Panc1 (cell line): ENCODE results near the gene CNN2.

ENCODE experiments used
- CTCF ChIP-seq: fragments of 450-650 bp; IDR thresholded peaks from 2 replicates; pipeline ENCODE4 v1.5.1; 2017; ENCODE audit warnings: mild to moderate bottlenecking
- POLR2AphosphoS5 ChIP-seq: IDR thresholded peaks from 2 replicates; pipeline ENCODE4 v1.6.1; 2012; ENCODE audit warnings: mild to moderate bottlenecking, low read depth, low read length, moderate library complexity
- REST ChIP-seq, 2 experiments: IDR thresholded peaks; 2 replicates each; pipeline ENCODE4 v1.6.1; 2011 to 2012; ENCODE audit warnings: low read depth in 2 of 2, control low read depth in 1 of 2, low read length in 1 of 2, mild to moderate bottlenecking in 1 of 2, moderate library complexity in 1 of 2; ENCODE audit not compliant: insufficient read depth in 1 of 2
- SIN3A ChIP-seq: IDR thresholded peaks from 2 replicates; pipeline ENCODE4 v1.6.1; 2012; ENCODE audit warnings: low read depth, mild to moderate bottlenecking, low read length, moderate library complexity, borderline replicate concordance; ENCODE audit not compliant: insufficient read depth
- TCF7L2 ChIP-seq: IDR thresholded peaks from 2 replicates; pipeline ENCODE4 v1.6.1; 2011; ENCODE audit warnings: mild to moderate bottlenecking, low read depth, low read length, inconsistent platforms

DNA sequence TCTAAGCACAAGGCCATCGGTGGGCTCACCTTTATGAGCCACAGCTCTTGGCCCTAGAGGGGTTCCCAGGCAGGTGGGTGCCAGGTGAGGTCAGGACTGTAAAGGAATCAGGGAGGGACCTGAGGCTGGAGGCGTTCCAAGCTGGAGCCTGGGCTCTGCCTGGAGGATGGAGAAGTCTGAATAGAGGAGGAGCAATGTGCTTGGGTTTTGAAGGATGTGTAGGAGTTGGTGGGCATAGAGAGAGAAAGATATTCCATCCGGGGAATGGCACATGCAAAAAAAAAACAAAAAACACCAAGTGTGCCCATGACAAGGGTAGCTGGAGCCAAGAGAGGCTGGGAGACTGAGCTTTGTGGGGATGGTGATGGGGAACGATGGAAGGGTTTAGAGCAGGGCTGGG is 23.8 kb upstream of the CNN2 start:
- TF ChIP-seq CTCF (no peak), TCF7L2 (no peak), POLR2AphosphoS5 (no peak), REST (IDR thresholded peaks at IDR 0.05; ENCODE audit: insufficient read depth in 1 of 2, low read depth in 2 of 2, low read length in 1 of 2) (no peak), SIN3A (no peak)
